HG03439 (cell line): ENCODE data around the gene GALNT12.
A peak's percentile ranks its signal among the peaks of the same experiment; 100 is the strongest.

Experiments used
- ATAC-seq: cut with Tn5 transposase; IDR thresholded peaks from one replicate; pipeline ENCODE4 v1.9.1; 2021; ENCODE audit warnings: mild to moderate bottlenecking, moderate library complexity; ENCODE audit not compliant: unreplicated experiment

The GALNT12 gene

DNA sequence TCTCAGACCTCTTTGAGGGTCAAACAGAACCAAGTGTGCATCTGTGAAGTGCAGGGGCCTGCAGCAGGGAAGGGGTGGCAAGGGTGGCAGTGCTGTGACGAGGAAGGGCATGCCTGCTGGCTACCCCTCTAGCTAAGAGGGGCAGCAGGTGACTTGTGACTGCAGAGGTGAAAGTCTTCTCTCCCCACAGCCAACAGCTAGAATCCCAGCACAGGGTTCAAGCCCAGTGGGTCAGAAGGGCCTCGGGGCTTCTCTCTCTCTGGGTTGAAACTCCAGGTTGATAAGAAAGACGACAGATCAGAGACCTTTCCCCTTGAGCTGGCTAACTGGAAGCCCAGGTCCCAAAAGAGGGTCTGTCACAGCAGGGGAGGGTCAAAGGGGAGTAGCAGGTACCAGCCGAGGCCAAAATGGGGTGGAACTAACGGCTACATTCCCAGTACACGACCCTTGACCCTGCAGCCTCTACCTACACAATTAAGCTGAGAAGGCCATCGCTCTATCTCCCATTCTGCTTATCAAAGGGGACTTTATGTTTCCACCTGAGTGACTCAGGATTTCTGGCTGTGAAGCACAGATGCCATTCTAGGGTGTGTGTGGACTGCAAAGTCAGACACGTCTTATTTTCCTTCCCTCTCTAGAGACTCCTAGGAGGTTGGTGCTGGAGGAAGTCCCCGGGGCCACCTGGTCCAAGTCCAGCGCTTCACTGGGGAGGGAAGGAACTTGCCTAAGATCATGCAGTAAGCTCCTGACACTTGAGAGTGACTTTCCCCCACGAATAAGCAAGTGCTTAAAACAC is 25.7 kb upstream of the GALNT12 start:
- ATAC-seq = no peak

DNA sequence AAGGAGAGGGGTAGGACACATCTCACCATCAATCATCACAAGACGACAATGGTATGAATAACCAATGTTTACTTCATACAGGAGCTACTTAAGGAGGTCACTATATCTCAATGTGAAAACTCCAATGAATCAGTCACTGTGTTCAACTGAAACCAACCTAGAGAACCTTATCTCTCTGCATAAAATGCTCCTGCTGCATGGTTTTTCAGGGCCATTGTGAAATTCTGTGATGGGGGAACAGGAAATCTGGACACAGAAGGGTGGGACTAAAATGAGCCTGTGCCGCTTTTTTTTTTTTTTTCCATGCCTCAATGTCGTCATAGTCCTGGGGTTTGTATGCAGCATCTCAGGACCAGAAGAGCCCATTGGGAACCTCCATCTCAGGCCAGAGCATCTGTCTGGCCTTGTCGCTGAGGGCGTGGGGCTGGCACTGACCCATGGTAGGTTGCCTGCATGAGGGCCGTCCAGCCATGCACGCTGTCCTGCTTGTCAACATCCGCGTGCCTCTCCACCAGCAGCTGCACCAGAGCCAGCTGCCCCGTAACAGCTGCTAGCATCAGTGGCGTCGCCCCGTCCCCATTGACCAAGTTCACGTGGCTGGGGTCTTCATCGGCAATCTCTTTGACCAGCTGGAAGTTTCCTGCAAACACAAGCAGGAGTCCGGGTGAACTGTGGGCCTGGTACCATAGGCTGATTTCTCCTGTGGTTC is 23.8 kb upstream of the GALNT12 start:
- no peak for ATAC-seq

DNA sequence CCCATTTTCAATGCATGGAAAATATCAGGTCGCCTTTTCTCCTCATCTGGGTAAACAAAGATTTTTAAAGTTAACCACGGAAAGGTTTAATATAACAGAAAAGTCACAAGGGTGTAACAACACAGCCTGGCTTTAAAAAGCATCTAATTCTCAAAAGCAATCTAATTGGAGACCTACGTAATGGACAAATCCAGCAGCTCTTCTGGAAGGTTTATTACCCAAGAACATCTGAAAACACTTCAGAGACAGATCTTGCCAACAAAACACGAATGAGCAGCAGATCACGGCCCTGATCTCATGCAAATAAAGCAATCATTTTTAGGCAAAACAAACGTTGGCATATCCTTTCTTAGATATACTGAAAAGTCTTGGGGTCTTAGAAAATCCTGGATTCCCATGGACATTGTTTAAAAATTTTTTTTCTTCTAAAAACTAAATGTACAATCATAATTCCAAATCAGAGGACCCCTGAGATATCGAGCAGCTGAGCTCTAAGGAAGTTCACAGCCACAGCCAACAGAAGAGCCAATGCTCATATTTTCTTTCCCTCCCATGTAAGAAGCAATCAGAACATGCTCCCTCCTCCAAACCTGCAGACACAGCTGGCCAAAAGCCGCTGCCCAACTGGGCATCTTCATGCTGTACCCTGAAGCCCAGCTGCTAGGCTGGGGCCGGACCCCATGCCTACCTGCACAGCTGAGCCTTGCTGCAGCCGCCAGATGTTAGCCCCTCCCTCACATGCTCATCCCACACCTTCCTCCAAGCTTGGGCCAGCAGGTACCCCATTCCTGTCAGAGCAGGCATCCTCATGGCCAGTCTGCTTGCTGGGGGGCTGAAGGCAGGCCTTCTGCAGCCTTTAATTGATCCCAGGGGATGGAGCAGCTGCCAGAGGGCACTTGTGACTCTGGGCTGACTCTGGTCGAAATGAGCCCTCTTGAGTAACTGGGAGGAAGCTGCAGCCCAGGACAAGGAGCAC is 22.4 kb upstream of the GALNT12 start:
- ATAC-seq = no peak

DNA sequence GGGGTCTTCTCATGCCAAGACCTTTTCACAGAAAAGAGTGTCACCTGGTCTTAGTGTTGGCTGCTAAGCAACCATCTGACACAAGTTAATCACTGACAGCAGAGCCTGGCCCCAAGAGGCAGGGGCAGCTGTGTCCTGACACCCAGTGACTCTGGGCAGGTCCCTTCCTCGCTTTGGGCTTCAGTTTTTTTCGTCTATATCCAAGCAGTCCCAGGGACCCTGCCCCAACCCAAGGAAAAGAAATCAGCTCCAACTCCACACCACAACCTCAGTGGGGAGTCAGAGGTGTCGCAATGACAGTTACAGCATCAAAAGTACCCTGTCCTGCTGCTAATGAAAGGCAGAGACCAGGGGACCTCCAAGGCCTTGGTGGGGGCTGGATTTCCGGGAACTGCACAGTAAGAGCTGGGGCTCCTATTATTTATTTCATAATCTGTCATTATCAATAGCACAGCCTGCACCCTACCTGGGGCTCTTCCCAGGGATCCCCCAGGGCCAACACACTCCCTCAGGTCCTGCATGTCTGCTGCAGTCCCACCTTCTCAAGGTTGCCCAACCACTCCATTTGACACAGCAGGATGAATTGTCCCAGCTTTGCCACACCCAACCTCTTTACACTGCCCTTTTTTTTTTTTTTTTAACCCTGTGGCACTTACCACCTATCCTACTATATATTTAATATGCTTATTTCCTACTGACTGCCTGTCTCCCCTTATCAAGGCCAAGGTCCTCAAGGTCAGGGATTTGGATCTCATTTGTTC is 20.5 kb upstream of the GALNT12 start:
- no peak for ATAC-seq

DNA sequence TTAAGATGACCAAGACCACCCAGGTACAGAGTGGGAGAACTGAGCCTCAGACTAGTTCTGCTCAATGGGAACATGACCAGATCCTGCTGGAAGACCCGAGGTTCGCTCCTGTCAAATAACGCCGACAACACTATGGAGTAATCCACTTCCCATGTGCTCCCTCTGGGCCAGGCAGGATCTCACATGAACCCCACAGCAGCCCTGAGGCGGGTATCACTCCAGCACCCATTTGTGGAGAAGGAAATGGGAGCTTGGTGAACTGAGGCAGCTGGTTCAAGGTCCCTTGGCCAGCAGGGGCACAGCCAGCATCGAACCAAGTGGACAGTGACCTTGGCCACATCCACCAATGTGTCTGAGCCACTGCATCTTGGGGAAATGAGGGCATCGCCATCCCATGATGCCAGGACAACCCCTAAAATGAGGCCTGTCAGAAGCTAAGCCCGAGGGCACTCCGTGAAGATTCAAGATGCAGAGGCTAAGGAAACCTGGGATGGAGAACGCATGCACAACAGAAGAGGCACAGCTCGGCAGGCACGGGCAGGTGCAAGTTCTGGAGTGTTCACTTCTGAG is 19.6 kb upstream of the GALNT12 start:
- no peak for ATAC-seq

DNA sequence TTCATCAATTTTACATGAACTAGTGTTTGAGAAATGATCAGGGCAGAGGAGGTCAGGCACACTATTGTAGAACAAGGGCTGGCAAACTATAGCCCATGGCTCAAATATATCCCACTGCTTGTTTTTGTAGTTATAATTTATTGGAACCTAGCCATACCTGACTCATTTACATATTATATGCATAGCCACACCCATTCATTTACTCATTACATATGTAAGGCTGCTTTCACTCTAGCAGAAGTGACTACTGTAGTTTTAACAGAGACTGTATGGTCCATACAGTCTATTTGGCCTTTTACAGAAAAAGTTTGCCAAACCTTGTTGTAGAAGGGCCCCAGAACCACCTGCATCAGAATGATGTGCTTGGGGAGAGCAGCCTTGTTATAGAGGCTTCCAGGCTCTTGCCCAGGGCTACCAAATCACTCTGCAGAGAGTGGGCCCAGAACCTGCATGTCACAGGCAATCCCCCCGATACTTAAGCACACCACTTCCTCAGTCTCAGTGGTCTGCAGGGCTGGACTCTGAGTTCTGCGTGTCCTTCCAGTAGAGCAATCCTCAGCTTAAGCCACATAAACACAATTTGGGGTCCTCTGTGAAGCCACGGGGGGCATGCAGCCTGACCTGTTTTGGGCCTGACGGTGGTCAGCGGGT is 17.9 kb upstream of the GALNT12 start:
- no peak for ATAC-seq

DNA sequence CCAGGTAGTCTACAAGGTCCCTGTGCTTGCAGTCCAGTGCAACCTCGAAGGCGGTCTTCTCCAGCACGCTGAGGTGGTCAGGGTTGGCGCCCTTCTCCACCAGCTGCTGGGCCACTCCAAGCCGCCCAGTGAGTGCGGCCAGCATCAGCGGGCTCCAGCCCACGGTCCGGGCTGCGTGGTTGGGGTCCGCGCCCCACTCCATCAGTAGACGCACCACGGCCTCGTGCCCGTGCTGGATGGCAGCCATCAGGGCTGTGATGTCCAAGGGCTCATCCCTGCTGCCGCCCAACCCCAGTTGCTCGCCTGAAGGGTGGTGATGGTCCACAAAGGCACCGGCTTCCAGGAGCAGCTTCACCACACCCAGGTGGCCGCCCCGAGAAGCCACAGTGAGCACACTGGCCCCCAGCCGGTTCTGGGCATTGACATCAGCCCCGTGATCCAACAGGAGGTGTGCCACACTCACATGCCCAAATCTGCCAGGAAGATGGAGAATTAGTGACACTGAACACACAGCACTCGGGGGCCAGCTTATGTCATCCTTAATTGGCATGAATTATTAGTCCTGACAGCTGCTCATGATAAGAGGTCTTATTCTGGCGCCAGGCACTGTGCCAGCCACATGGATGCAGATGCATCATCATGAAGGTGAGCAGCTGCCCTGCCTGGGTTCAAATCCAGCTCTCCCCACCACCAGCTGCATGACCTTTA is 17.2 kb upstream of the GALNT12 start:
- ATAC-seq = no peak

DNA sequence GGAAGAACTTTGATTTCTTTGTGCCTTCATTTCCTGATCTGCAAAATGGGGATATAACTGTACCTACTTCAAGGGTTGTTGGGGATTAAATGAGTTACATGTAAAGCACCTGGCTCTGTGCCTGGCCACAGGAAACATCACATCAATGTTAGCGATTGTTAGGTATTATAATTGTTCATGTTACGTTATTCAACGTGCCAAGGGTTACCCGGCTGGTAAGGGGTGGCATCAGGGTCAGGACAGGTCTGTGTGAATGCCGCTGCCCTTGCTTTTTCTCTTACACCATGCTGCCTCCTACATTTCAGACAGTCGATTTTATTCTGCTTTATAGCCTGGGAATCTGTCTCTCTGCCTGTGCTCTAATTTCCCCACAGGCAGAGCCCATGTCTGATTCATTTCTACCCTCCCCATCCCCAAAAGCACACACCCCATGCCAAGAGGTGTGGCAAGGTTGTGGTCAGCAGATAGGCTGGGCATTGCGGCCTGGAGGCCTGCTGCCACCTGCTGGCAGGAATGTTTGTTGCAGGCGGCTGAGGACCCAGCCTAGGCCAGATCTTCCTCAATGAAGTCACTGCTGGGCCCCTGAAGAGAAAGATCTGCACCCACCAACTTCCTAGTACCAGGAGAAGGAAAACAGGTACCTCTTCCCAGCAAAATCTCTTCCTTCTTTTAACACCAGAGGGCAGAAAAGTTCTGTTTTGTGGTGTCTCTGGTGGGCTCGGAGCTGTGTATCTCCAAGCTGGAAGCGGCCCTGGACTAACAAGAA is 16.4 kb upstream of the GALNT12 start:
- ATAC-seq = peak; percentile 69

DNA sequence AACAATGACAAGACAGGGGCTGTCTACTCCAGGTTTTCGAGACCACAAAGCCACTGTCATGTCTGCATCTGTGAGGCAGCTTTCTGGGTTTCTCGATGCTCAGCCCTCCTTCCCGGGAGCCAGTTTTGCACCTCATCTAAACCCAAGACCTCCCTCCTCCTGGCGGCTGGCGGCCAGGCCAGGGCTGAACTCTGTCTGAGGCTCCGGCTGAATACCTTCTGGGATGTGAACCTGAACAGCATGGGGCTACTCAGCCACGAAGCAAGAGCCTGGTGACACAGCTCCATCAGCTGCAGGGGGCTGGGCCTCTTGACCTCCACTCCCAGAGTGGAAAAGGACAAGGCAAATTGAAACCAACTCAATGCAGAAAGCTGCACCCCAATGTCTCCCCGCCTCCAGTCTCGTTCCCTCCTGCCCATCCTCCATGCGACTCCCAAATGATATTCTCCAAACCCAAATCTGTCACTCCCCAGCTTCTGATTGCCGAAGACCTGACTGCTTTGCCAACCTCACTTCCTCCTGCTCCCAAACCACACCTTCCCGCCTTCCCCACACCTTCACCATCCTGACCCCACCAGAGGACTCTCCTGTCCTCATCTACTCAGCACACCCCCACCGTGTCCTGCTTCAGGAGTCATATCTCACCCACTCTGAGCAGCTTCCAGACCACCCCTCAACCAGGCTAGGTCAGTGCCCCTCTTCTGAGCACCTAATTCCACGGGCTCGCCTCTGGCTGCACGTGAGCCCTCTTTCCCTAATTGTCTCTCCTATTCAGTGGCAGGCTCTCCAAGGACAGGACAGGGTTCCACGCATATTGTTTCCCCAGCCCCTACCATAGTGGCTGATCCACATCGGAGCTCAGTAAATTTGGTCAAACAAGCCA is 15.6 kb upstream of the GALNT12 start:
- no peak for ATAC-seq

DNA sequence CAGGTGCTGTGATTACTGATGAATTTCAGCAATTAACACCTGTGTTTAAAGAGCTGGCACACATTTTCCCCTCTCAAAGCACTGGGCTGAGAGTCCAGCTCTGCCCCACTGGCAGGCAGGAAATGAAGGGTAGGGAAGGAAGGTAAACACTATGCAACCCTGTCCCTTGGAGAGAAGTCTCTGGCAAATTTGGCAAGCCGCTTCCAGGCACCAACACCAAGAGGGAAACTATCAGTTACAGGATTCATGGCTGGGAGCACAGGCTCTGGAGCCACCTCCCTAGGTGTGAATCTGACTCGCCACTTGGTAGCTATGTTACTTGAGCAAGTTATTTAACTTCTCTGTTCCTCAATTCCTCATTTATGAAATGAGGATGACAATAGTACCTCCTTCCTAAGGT is 14.4 kb upstream of the GALNT12 start:
- ATAC-seq = no peak

DNA sequence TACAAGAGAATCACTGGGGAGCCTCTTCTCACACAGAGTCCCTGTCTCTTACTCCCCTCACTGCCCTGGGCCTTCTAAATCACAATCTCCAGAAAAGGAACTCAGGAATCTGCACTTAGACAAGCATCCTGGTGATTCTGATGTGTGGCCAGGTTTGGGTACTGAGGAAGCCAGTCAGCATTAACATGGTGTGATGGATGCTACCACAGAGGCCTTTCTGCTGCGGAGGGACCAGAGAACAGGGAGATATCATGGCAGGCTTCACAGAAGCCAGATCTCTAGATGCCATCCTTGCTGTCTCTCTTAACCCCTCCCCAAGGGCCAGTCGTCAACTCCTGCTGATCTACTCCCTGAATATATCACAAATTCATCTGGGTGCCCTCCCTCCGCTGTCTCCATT is 12.7 kb upstream of the GALNT12 start:
- no peak for ATAC-seq

DNA sequence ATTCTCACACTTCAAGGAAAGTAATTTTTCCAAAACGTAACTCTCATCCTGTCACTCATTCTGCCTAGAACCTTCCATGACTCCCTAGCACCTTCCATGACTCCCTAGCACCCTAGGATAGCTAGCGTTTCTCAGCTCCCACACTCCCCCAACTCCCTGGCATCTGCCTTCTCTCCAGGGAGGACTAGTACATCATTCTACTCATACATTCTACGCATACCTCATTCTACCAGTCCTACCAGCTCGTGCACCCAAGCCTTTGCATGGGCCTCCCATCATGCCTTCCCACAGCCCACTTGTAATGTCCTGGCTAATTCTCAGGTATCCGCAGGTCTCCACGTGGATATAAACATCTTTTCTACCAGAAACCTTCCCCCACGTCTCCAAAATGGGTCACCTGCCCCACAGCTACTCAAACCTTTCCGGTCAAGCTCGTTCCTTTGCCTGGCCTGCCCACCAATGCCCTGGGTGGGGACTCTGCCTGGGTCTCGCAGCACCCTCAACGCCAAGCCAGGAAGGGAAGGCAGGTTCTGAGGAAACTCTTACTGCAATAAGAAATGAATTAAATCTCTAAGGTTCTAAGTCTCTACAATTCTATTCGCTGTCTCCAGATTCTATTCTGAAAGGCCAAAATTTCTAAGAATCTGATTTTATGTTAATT is 12.0 kb upstream of the GALNT12 start:
- ATAC-seq = no peak

DNA sequence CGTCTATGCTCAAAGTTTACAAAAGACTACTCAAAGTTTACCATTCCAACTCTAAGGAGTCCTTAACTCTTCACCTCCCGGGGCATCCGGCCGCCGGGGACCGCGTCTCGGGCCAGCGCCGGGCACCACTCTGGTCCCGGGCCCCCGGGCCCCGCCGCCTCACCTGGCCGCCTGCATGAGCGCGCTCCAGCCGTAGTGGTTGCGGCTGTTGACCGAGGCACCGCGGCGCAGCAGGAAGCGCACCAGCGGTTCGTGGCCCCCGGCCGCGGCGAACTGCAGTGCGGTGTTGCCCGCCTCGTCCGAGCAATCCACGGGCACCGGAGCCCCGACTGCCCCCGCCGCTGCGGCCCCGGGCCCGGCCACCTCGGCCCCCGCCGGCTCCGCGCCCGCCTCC is 11.5 kb upstream of the GALNT12 start:
- ATAC-seq = peak; percentile 16

DNA sequence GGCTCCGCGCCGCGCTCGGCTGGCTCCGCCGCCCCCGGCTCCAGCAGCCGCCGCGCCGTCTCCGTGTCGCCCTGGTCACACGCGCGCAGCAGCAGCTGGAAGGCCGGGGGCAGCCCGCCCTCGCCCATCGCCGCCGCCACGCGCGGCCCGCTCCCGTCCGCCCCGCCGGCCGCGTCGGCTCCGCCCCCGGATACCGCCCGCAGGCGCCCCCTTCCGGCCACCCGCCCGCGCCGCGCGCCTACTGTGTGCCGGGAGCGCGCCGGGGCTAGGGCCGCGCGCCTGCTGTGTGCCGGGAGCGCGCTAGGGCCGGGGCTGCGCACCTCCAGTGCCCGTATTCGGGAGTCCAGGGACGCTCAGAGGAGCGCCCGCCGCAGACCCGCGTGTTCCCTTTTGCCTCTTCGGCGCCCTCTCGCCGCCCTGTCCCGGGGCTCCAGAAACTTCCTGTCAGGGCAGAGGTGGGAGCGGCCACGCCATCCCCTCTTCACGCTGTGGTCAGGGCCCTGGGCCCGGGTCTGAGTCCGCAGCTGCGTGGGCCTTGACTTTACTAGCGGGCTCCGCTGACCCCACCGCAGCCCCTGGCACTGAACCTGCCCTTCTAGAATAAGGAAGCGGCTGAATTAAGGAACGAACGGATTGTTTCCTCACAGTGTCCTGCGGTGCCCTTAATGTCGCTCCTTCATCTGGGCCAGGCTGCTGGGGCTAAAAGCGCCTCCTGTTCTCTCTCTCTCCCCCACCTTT is 10.9 kb upstream of the GALNT12 start, which contains the start of gene ANKS6:
TSS of gene ANKS6 (minus strand) at position 192 of the 738 bp plus-strand sequence. CDS start at position 128, 64 bp downstream.
- ATAC-seq = peak; percentile 85

DNA sequence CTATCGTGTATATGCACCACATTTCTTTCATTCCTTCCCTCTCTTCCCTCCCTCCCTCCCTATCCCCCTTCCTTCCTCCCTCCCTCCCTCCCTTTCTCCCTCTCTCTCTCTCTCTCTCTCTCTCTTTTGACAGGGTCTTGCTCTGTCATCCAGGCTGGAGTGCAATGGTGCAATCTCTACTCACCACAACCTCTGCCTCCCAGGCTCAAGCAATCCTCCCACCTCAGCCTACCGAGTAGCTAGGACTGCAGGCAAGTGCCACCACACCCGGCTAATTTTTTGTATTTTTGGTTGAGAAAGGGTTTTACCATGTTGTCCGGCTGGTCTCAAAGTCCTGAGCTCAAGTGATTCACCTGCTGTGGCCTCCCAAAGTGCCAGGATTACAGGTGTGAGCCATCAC is 10.0 kb upstream of the GALNT12 start:
- ATAC-seq = no peak

DNA sequence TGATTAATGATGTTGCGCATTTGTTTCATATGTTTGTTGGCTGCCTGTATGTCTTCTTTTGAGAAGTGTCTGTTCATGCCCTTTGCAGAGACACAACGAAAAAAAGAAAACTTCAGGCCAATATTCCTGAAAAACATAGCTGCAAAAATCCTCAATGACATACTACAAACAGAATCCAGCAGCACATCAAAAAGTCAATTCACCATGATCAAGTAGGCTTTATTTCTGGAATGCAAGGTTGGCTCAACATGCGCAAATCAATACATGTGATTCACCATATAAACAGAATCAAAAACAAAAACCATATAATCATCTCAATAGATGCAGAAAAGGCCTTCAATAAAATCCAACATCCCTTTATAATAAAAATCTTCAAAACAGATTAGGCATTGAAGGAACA is 9.2 kb upstream of the GALNT12 start:
- no peak for ATAC-seq
